Fibroblast of mammary gland (primary cell): ENCODE measurements around the gene FKRP.
A peak's percentile ranks its signal among the peaks of the same experiment; 100 is the strongest.

Experiments
- DNase-seq: peaks from one replicate; pipeline ENCODE4 v3.0.0-alpha.2; 2010; ENCODE audit warnings: low read depth
- H3K4me3 ChIP-seq: 2 replicates; pipeline ENCODE4 v1.5.1; 2011; ENCODE audit warnings: low read depth, mild to moderate bottlenecking, low read length, moderate library complexity; ENCODE audit not compliant: control insufficient read depth
- TF ChIP-seq, protein P1 (sequence below): conservative IDR thresholded peaks from 2 replicates; pipeline ENCODE4 v1.5.1; 2011; ENCODE audit warnings: low read depth, low read length, inconsistent platforms; ENCODE audit not compliant: control insufficient read depth, insufficient read depth

FKRP gene

DNA sequence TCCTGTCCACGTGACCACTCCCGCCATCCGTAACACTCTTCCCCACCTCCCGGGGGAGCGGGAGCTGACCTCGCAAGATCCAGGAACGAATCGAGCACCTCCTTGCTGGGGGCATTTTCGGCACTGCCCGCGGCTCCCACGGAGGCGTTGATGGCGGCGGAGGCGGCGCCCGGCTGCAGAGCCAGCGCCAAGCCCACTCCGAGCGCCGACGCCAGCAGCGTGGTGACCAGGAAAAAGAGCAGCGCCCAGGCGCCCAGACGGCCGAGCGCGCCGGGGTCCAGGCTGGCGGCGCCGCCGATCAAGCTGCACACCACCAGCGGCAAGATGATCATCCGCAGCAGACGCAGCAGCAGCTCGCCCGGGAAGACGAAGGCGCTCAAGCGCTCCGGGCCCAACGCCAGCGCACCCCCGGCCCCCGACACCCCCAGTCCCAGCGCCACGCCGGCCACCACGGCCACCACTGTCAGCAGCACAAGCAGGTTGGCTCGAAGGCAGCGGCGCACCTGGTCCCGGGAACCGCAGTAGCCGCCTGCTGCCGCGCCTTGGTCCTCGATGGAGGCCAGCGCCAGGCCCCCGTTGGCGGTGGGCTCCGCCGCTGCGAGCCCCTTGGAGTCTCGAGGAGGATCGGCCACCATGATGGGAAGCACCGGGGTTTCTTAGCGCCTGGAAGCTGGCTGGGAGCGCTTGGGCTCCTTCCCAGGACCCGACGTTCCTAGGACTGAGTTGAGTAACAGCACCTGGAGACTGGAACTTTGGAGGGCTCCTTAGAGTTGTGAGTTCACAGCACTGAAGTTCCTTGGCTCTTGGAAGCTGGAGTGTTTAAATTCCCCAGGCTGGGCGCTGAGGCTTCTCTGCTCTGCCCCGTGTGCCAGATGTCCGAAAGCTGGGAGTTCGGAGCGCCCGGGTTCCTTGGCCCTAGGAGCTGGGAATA, 41.7 kb downstream of the FKRP start:
- H3K4me3 ChIP-seq = peak overlapping the region; percentile 92
- TF ChIP-seq, protein P1, sequence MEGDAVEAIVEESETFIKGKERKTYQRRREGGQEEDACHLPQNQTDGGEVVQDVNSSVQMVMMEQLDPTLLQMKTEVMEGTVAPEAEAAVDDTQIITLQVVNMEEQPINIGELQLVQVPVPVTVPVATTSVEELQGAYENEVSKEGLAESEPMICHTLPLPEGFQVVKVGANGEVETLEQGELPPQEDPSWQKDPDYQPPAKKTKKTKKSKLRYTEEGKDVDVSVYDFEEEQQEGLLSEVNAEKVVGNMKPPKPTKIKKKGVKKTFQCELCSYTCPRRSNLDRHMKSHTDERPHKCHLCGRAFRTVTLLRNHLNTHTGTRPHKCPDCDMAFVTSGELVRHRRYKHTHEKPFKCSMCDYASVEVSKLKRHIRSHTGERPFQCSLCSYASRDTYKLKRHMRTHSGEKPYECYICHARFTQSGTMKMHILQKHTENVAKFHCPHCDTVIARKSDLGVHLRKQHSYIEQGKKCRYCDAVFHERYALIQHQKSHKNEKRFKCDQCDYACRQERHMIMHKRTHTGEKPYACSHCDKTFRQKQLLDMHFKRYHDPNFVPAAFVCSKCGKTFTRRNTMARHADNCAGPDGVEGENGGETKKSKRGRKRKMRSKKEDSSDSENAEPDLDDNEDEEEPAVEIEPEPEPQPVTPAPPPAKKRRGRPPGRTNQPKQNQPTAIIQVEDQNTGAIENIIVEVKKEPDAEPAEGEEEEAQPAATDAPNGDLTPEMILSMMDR = no peak
- DNase-seq = peak; percentile 68

DNA sequence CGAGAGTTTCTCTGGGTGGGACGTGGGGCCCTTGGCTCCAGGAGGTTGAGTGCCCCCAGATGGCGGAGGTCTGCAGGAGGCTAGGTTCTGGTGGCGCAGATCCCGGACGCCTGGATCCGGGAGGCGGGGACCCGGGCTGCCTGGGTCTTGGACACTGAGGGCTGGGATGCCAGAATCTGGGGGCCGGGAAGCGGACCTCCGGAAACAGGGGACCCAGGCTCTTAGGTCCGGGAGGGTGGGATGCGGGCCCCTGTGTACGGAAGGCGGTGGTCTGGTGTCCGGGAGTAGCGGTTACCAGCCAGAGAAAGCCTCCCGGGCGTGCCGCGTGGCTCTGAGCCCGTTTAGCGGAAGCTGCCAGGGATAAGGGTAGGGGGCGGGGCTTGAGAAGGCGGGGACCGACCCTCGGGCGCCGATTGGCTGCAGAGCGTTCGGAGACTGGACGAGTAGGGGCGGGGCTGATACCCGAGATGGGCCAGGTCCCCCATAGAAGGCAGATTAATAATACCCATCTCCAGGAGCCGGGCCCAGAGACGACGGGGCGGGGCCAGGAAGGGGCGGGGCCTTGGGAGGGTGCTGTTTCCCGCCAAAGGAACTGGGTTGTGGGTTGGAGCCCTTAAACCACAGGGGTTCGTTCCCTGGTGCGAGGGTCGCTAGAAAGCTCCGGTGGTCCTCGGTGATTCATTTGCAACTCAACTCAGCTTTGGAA, 42.6 kb downstream of the FKRP start, which contains the start of gene SLC1A5:
SLC1A5 (minus strand) TSS at position 333 of the 706 bp plus-strand sequence. CDS start 629 bp downstream, outside the sequence.
- TF ChIP-seq, protein P1 = no peak
- peak; percentile 95 for DNase-seq
- peak within 1 kb of the TSS; percentile 92 for H3K4me3 ChIP-seq

- no peak for DNase-seq
- TF ChIP-seq, protein P1 = no peak
- no peak overlapping the region for H3K4me3 ChIP-seq
Observed at GRCh38 chr19:46788968-46789338, 43.1 kb downstream of the FKRP start.

GRCh38 chr19:46789371-46789770, 43.5 kb downstream of the FKRP start:
- TF ChIP-seq, protein P1 = no peak
- DNase-seq = no peak
- no peak overlapping the region for H3K4me3 ChIP-seq

GRCh38 chr19:46791944-46792343, 46.1 kb downstream of the FKRP start:
- no peak for DNase-seq
- TF ChIP-seq, protein P1 = no peak
- no peak overlapping the region for H3K4me3 ChIP-seq

DNA sequence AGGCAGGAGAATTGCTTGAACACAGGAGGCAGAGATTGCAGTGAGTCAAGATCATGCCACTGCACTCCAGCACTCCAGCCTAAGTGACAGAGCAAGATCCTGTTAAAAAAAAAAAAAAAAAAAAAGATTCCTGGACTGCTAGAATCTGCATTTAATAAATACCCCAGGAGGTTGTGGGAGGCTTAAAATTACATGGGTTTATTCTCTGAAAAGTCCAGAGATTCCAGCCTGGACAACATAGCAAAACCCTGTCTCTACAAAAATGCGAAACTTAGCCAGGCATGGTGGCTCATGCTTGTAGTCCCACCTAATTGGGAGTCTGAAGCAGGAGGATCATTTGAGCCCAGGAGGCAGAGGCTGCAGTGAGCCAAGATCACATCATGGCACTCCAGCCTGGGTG, 52.0 kb downstream of the FKRP start:
- no peak for DNase-seq
- H3K4me3 ChIP-seq = no peak overlapping the region
- TF ChIP-seq, protein P1 = no peak
